H9 (cell line): Measurements from ENCODE around the gene DMWD. TPM values are rescaled to one million over a fixed set of nuclear protein-coding genes. Genes with fewer than 3 reads are reported as not detected.
A peak's percentile ranks its signal among the peaks of the same experiment; 100 is the strongest.

Experiments
- DNase-seq: peaks from one replicate; pipeline ENCODE4 v3.0.0-alpha.2; 2017
- H2AFZ ChIP-seq: one replicate; pipeline ENCODE4 v1.6.1; 2013; ENCODE audit warnings: mild to moderate bottlenecking, low read length, control low read depth, moderate library complexity
- H2AK5ac ChIP-seq: 2 replicates; pipeline ENCODE4 v1.6.1; 2013; ENCODE audit warnings: low read length, control low read depth, mixed read lengths; ENCODE audit not compliant: insufficient read length
- H2BK120ac ChIP-seq: one replicate; pipeline ENCODE4 v1.6.1; 2013; ENCODE audit warnings: low read depth, mild to moderate bottlenecking, low read length, control low read depth, inconsistent platforms; ENCODE audit not compliant: poor library complexity, severe bottlenecking
- H2BK12ac ChIP-seq: 2 replicates; pipeline ENCODE4 v1.6.1; 2013; ENCODE audit warnings: low read length, control low read depth, mixed read lengths, low read depth; ENCODE audit not compliant: insufficient read length
- H2BK15ac ChIP-seq: 2 replicates; pipeline ENCODE4 v1.6.1; 2013; ENCODE audit warnings: low read depth, low read length, control low read depth
- H2BK20ac ChIP-seq: one replicate; pipeline ENCODE4 v1.6.1; 2013; ENCODE audit warnings: low read depth, mild to moderate bottlenecking, low read length, control low read depth, inconsistent platforms; ENCODE audit not compliant: poor library complexity, severe bottlenecking
- H2BK5ac ChIP-seq: 2 replicates; pipeline ENCODE4 v1.6.1; 2013; ENCODE audit warnings: low read length, control low read depth, mixed read lengths; ENCODE audit not compliant: insufficient read length
- H3K14ac ChIP-seq: 2 replicates; pipeline ENCODE4 v1.6.1; 2013; ENCODE audit warnings: low read length, control low read depth; ENCODE audit not compliant: insufficient read depth
- H3K18ac ChIP-seq: 2 replicates; pipeline ENCODE4 v1.6.1; 2013; ENCODE audit warnings: low read depth, mild to moderate bottlenecking, mixed read lengths, low read length, control low read depth; ENCODE audit not compliant: insufficient read length
- H3K23ac ChIP-seq: 2 replicates; pipeline ENCODE4 v1.6.1; 2013; ENCODE audit warnings: low read length, control low read depth, mixed read lengths, low read depth; ENCODE audit not compliant: insufficient read length
- H3K23me2 ChIP-seq: 2 replicates; pipeline ENCODE4 v1.6.1; 2013; ENCODE audit warnings: low read depth, mild to moderate bottlenecking, mixed read lengths, low read length, control low read depth; ENCODE audit not compliant: insufficient read length, poor library complexity, severe bottlenecking
- H3K27ac ChIP-seq: 2 replicates; pipeline ENCODE4 v1.5.1; 2013; ENCODE audit warnings: low read length, control low read depth, mixed read lengths, low read depth; ENCODE audit not compliant: insufficient read length
- H3K27me3 ChIP-seq: 2 replicates; pipeline ENCODE4 v1.6.1; 2013; ENCODE audit warnings: low read length, control low read depth, inconsistent platforms; ENCODE audit not compliant: insufficient read depth
- H3K4ac ChIP-seq: 2 replicates; pipeline ENCODE4 v1.6.1; 2013; ENCODE audit warnings: low read depth, mild to moderate bottlenecking, control low read depth, inconsistent platforms, low read length, moderate library complexity
- H3K4me1 ChIP-seq: 2 replicates; pipeline ENCODE4 v1.6.1; 2013; ENCODE audit warnings: low read length, control low read depth, inconsistent platforms; ENCODE audit not compliant: insufficient read depth
- H3K4me2 ChIP-seq: 2 replicates; pipeline ENCODE4 v1.6.1; 2013; ENCODE audit warnings: low read length, control low read depth, mixed read lengths; ENCODE audit not compliant: insufficient read length, insufficient read depth
- H3K56ac ChIP-seq: 2 replicates; pipeline ENCODE4 v1.6.1; 2013; ENCODE audit warnings: low read depth, mild to moderate bottlenecking, mixed read lengths, low read length, control low read depth; ENCODE audit not compliant: insufficient read length
- H3K79me1 ChIP-seq: 2 replicates; pipeline ENCODE4 v1.6.1; 2013; ENCODE audit warnings: low read depth, mild to moderate bottlenecking, moderate library complexity, low read length, control low read depth, inconsistent platforms; ENCODE audit not compliant: insufficient read depth, poor library complexity, severe bottlenecking
- H3K79me2 ChIP-seq: 2 replicates; pipeline ENCODE4 v1.6.1; 2013; ENCODE audit warnings: low read length, control low read depth, inconsistent platforms; ENCODE audit not compliant: insufficient read depth
- H3K9ac ChIP-seq: 2 replicates; pipeline ENCODE4 v1.6.1; 2013; ENCODE audit warnings: low read length, control low read depth, mixed read lengths; ENCODE audit not compliant: insufficient read length; ENCODE audit errors: extremely low read depth
- H3K9me3 ChIP-seq: one replicate; pipeline ENCODE4 v1.6.1; 2013; ENCODE audit warnings: low read depth, low read length, inconsistent platforms; ENCODE audit not compliant: control insufficient read depth
- H3T11ph ChIP-seq: one replicate; pipeline ENCODE4 v1.6.1; 2013; ENCODE audit warnings: mild to moderate bottlenecking, low read length, control low read depth, inconsistent platforms
- H4K20me1 ChIP-seq: one replicate; pipeline ENCODE4 v1.6.1; 2013; ENCODE audit not compliant: control insufficient read depth, insufficient read length, insufficient read depth
- H4K5ac ChIP-seq: 2 replicates; pipeline ENCODE4 v1.6.1; 2013; ENCODE audit warnings: low read depth, mild to moderate bottlenecking, mixed read lengths, low read length, control low read depth; ENCODE audit not compliant: insufficient read length
- H4K8ac ChIP-seq: replicated peaks from 2 replicates; pipeline ENCODE4 v1.6.1; 2013; ENCODE audit warnings: low read length, control low read depth, mixed read lengths, low read depth; ENCODE audit not compliant: insufficient read length
- H4K91ac ChIP-seq: 2 replicates; pipeline ENCODE4 v1.6.1; 2013; ENCODE audit warnings: low read depth, mild to moderate bottlenecking, moderate library complexity, mixed read lengths, low read length, control low read depth; ENCODE audit not compliant: insufficient read length
- H3K27ac Mint-ChIP-seq, 3 experiments: 2 replicates in 2 of 3; 3 replicates in 1 of 3; pipeline ENCODE4 v1.8.0; 2020 to 2021; ENCODE audit warnings: mixed read lengths in 3 of 3, mild to moderate bottlenecking in 1 of 3, moderate library complexity in 1 of 3
- H3K27me3 Mint-ChIP-seq: 2 replicates; pipeline ENCODE4 v1.8.0; 2021; ENCODE audit warnings: low read depth, mild to moderate bottlenecking, moderate library complexity, mixed read lengths
- H3K36me3 Mint-ChIP-seq, 3 experiments: 2 replicates in 2 of 3; 3 replicates in 1 of 3; pipeline ENCODE4 v1.8.0; 2020 to 2021; ENCODE audit warnings: low read depth in 3 of 3, mixed read lengths in 3 of 3; ENCODE audit not compliant: insufficient read depth in 1 of 3
- H3K4me1 Mint-ChIP-seq, 2 experiments: 2 replicates each; pipeline ENCODE4 v1.8.0; 2020; ENCODE audit warnings: mixed read lengths in 2 of 2
- H3K4me3 Mint-ChIP-seq, 2 experiments: 2 replicates in 1 of 2; 3 replicates in 1 of 2; pipeline ENCODE4 v1.8.0; 2020 to 2021; ENCODE audit warnings: mild to moderate bottlenecking in 2 of 2, mixed read lengths in 2 of 2, moderate library complexity in 1 of 2
- H3K9me3 Mint-ChIP-seq, 2 experiments: 2 replicates in 1 of 2; 3 replicates in 1 of 2; pipeline ENCODE4 v1.8.0; 2020; ENCODE audit warnings: mild to moderate bottlenecking in 2 of 2, mixed read lengths in 2 of 2, moderate library complexity in 1 of 2
- CTCF ChIP-seq: fragments of 200-600 bp; sonication (generic); conservative IDR thresholded peaks from 3 replicates; pipeline ENCODE4 v1.8.0; 2021; ENCODE audit warnings: antibody characterized with exemption, mild to moderate bottlenecking
- WGBS: extraction: QIAGEN DNeasy Blood & Tissue Kit; methylation state at CpG from one replicate; pipeline ENCODE4 v1.1.7; 2013; ENCODE audit warnings: missing lambda C conversion rate, low lambda C conversion rate, mixed read lengths; ENCODE audit not compliant: insufficient read length; ENCODE audit errors: extremely low coverage; 5-methylcytosine and 5-hydroxymethylcytosine counted together
- total RNA-seq: library from RNA; stranded (reverse); gene quantifications from 2 replicates; pipeline ENCODE4 v1.2.1, GENCODE V29; 2021

Gene DMWD
- total RNA-seq, 1 experiment from 2014 or later: 75.1 TPM

DNA sequence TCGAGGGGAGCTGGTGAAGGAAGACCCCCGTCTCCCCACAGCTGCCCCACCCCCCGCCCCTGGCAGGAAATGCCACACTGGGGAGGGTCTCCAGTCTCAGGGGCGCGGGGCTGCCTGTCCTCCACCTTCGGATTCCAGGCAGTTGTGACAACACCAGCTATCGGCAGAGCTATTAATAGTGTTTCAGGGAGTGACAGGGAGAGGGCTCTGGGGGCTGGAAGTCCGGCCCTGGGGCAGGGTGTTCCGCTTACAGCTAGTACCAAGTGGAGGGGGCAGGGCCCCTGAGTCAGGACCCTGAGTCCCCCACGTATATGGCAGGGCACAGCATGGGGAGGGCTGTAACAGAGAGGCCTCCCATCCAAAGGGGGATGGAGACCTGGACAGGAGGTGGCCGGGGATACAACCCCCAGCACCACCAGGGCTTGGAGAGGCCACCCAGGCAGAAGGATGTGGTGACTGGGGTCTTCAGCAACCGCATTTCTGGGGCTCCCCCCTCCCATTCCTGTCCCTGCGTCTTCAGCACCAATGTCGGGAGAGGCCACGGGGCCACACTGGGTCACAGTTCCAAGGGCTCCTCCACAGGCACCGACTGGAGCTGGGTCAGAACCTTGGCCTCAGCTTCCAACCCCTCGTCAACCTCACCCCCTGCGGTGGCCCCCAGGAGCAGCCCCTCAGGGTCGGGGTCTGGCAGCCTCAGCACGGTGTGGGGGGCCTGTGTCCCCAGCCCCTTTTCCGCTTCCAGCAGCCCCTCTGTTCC lies 27.5 kb downstream of the DMWD start:
- no peak for TF ChIP-seq CTCF
- peaks cover 0 to 2% (median 0%) of the 10 kb centered on the region in 3 experiments; a peak in 1 of 7 replicates for H3K36me3 Mint-ChIP-seq
- no peak overlapping the region for H3K14ac ChIP-seq
- no peaks in the 10 kb centered on the region for H3K79me1 ChIP-seq
- H3K27me3 ChIP-seq: no peaks in the 10 kb centered on the region
- no peak overlapping the region for H3K4ac ChIP-seq
- H3K9me3 ChIP-seq: no peaks in the 10 kb centered on the region
- H3K23ac ChIP-seq: no peak overlapping the region
- no peak overlapping the region for H4K8ac ChIP-seq
- H2BK5ac ChIP-seq: no peak overlapping the region
- no peak overlapping the region for H2BK12ac ChIP-seq
- no peak overlapping the region for H3K9ac ChIP-seq
- peaks cover 8% of the 10 kb centered on the region for H3K27me3 Mint-ChIP-seq
- H3K4me1 ChIP-seq: peaks cover 3% of the 10 kb centered on the region; the same call in 1 of the 2 replicates
- no CpG with 5 or more reads among the region's 21 CpGs for WGBS
- H2AK5ac ChIP-seq: no peak overlapping the region
- H2BK120ac ChIP-seq: no peak overlapping the region
- no peak overlapping the region for H2BK15ac ChIP-seq
- H2BK20ac ChIP-seq: no peak overlapping the region
- H4K20me1 ChIP-seq: no peaks in the 10 kb centered on the region
- H3K4me3 Mint-ChIP-seq: peak overlapping the region in 1 of 2 experiments; percentile 69; a peak in 4 of 5 replicates
- no peaks in the 10 kb centered on the region for H3K79me2 ChIP-seq
- H3K4me1 Mint-ChIP-seq: peaks cover 8 to 35% of the 10 kb centered on the region in 2 experiments
- H3K23me2 ChIP-seq: peaks cover 20% of the 10 kb centered on the region
- no peak for DNase-seq
- H3K56ac ChIP-seq: no peak overlapping the region
- no peak overlapping the region for H3K4me2 ChIP-seq
- no peak overlapping the region for H2AFZ ChIP-seq
- no peaks in the 10 kb centered on the region; a peak in 1 of 5 replicates for H3K9me3 Mint-ChIP-seq
- H3T11ph ChIP-seq: no peak overlapping the region
- H3K27ac ChIP-seq: no peak overlapping the region
- H4K91ac ChIP-seq: no peak overlapping the region
- H3K18ac ChIP-seq: no peak overlapping the region
- H3K27ac Mint-ChIP-seq: peak overlapping the region in 2 of 3 experiments; percentile 22 to 72; a peak in 1 of 7 replicates
- H4K5ac ChIP-seq: no peak overlapping the region
